Activated B cell treated with CpG ODN at 0.5 μM for 24 hours (primary cell): Measurements from ENCODE around the gene RPIA. TPM values are rescaled to one million over a fixed set of nuclear protein-coding genes. Genes with fewer than 3 reads are reported as not detected.

Source experiments
- ATAC-seq: fragments of 200-7000 bp; cut with Tn5 transposase; one replicate; pipeline ENCODE4 v1.10.0; 2021; ENCODE audit warnings: low read depth, mild to moderate bottlenecking, moderate library complexity
- CTCF ChIA-PET: fragments of 350-600 bp; sonication (Branson Sonifier 250); formaldehyde crosslinking; loops from one replicate; lab custom pipeline; 2021; ENCODE audit warnings: antibody characterized with exemption; lab: Charles Lee
- POLR2A ChIA-PET: fragments of 350-600 bp; sonication (Branson Sonifier 250); formaldehyde crosslinking; loops from one replicate; lab custom pipeline; 2021; ENCODE audit warnings: antibody characterized with exemption; lab: Charles Lee
- DNase-seq: peaks from one replicate; pipeline ENCODE4 v3.0.0; 2022
- H3K27ac Mint-ChIP-seq: one replicate; pipeline ENCODE4 v1.8.0; 2020; ENCODE audit warnings: mixed read lengths
- H3K27me3 Mint-ChIP-seq: one replicate; pipeline ENCODE4 v1.8.0; 2021; ENCODE audit warnings: mixed read lengths
- H3K36me3 Mint-ChIP-seq: one replicate; pipeline ENCODE4 v1.8.0; 2021; ENCODE audit warnings: low read depth, mixed read lengths
- H3K4me1 Mint-ChIP-seq: one replicate; pipeline ENCODE4 v1.8.0; 2021; ENCODE audit warnings: mixed read lengths
- H3K4me3 Mint-ChIP-seq: one replicate; pipeline ENCODE4 v1.8.0; 2020; ENCODE audit warnings: mild to moderate bottlenecking, mixed read lengths
- H3K9me3 Mint-ChIP-seq: one replicate; pipeline ENCODE4 v1.8.0; 2020; ENCODE audit warnings: mixed read lengths
- CTCF ChIP-seq: fragments of 200-600 bp; IDR thresholded peaks from one replicate; pipeline ENCODE4 v1.8.0; 2022; ENCODE audit warnings: antibody characterized with exemption, mild to moderate bottlenecking
- intact Hi-C: fragments of 100-400 bp; cut with micrococcal nuclease; formaldehyde crosslinking; loops from one replicate; pipeline ENCODE4 v1.15.1; 2024
- total RNA-seq: library from RNA; stranded (reverse); gene quantifications from 2 replicates; pipeline ENCODE4 v1.2.3, GENCODE V29; 2022

RPIA gene
- total RNA-seq, 1 donor from 2014 or later: 35.9 TPM

- no peak for TF ChIP-seq CTCF
- Mint-ChIP-seq H3K36me3 (no peaks in the 10 kb centered on the region), H3K9me3 (peaks cover 2% of the 10 kb centered on the region), H3K27ac (no peak overlapping the region), H3K27me3 (no peaks in the 10 kb centered on the region), H3K4me3 (no peak overlapping the region), H3K4me1 (no peaks in the 10 kb centered on the region)
- intact Hi-C loops: no loop called here
- POLR2A ChIA-PET: no interaction called here
- CTCF ChIA-PET: interaction anchor here (2.6 kb wide), 1 partner anchor 12 kb away, joined by 11 read pairs; no protein-coding TSS in a partner anchor
- no peak for DNase-seq
- ATAC-seq: no peak
Measured at GRCh38 chr2:88660622-88661021, 30.9 kb upstream of the RPIA start.

- ChIA-PET CTCF (interaction anchor here (9.9 kb wide), 1 partner anchor 75 kb away, joined by 281 read pairs; no protein-coding TSS in a partner anchor), POLR2A (no interaction called here)
- H3K27me3 Mint-ChIP-seq: no peaks in the 10 kb centered on the region
- no peak overlapping the region for H3K4me3 Mint-ChIP-seq
- ATAC-seq (no peak), DNase-seq (no peak)
- no peak overlapping the region for H3K27ac Mint-ChIP-seq
- peaks cover 2% of the 10 kb centered on the region for H3K9me3 Mint-ChIP-seq
- intact Hi-C loops: no loop called here
- TF ChIP-seq CTCF: no peak
- no peaks in the 10 kb centered on the region for H3K36me3 Mint-ChIP-seq
- peaks cover 5% of the 10 kb centered on the region for H3K4me1 Mint-ChIP-seq
Measured at GRCh38 chr2:88666576-88666975, 24.9 kb upstream of the RPIA start.

- no peak overlapping the region for H3K27ac Mint-ChIP-seq
- no peaks in the 10 kb centered on the region for H3K36me3 Mint-ChIP-seq
- POLR2A ChIA-PET: no interaction called here
- DNase-seq (no peak), ATAC-seq (no peak)
- no peak overlapping the region for H3K4me3 Mint-ChIP-seq
- intact Hi-C loops: no loop called here
- H3K27me3 Mint-ChIP-seq: no peaks in the 10 kb centered on the region
- TF ChIP-seq CTCF: no peak
- CTCF ChIA-PET: interaction anchor here (1.1 to 9.9 kb wide), 2 partner anchors 36 to 75 kb away, joined by 3 to 281 read pairs; no protein-coding TSS in a partner anchor
- peaks cover 5% of the 10 kb centered on the region for H3K4me1 Mint-ChIP-seq
- peaks cover 2% of the 10 kb centered on the region for H3K9me3 Mint-ChIP-seq
Measured at GRCh38 chr2:88667219-88667618, 24.3 kb upstream of the RPIA start.

- Mint-ChIP-seq H3K4me3 (no peak overlapping the region), H3K9me3 (peaks cover under 1% of the 10 kb centered on the region), H3K36me3 (no peaks in the 10 kb centered on the region), H3K27me3 (no peaks in the 10 kb centered on the region), H3K4me1 (peaks cover 5% of the 10 kb centered on the region), H3K27ac (no peak overlapping the region)
- ChIA-PET POLR2A (interaction anchor here (1.2 to 1.4 kb wide), 2 partner anchors 41 to 74 kb away, joined by 3 to 8 read pairs; partner anchors contain the start of gene EIF2AK3), CTCF (interaction anchor here (0.7 to 9.9 kb wide), 18 partner anchors 9 to 609 kb away, joined by 3 to 281 read pairs (median 5); partner anchors contain the start of gene RPIA)
- DNase-seq (no peak), ATAC-seq (no peak)
- intact Hi-C loops: loop anchor here (1.0 kb wide), 2 partner anchors 42 to 78 kb away; partner anchors contain the start of gene EIF2AK3
- no peak for TF ChIP-seq CTCF
Measured at GRCh38 chr2:88668862-88669261, 22.6 kb upstream of the RPIA start.

GRCh38 chr2:88669482-88670214 is 21.8 kb upstream of the RPIA start:
- Mint-ChIP-seq H3K36me3 (no peaks in the 10 kb centered on the region), H3K27ac (no peak overlapping the region), H3K9me3 (no peaks in the 10 kb centered on the region), H3K4me3 (no peak overlapping the region), H3K4me1 (peaks cover 5% of the 10 kb centered on the region), H3K27me3 (no peaks in the 10 kb centered on the region)
- ATAC-seq (peak; percentile 88), DNase-seq (no peak)
- intact Hi-C loops: loop anchor here (1.0 to 2.0 kb wide), 3 partner anchors 42 to 479 kb away; partner anchors contain the start of gene EIF2AK3
- ChIA-PET CTCF (interaction anchor here (0.7 to 9.9 kb wide), 23 partner anchors 9 to 609 kb away, joined by 3 to 281 read pairs (median 4); partner anchors contain the start of gene RPIA), POLR2A (interaction anchor here (1.4 to 1.8 kb wide), 2 partner anchors 42 to 80 kb away, joined by 4 to 8 read pairs; partner anchors contain the start of gene EIF2AK3)
- no peak for TF ChIP-seq CTCF
